Trophoblast cell (in vitro differentiated cells and primary cell): Measurements from ENCODE around the gene CNPPD1.

ENCODE experiments used
- DNase-seq, 2 donors: peaks; one replicate each; pipeline ENCODE4 v3.0.0-alpha.2; 2016
- H2AFZ ChIP-seq: 2 replicates; pipeline ENCODE4 v1.6.1; 2013; ENCODE audit warnings: low read length, moderate library complexity, mild to moderate bottlenecking; ENCODE audit not compliant: insufficient read depth, poor library complexity
- H2AK5ac ChIP-seq: 2 replicates; pipeline ENCODE4 v1.6.1; 2013; ENCODE audit warnings: mild to moderate bottlenecking, low read length
- H2BK120ac ChIP-seq: 2 replicates; pipeline ENCODE4 v1.6.1; 2013; ENCODE audit warnings: low read length, mild to moderate bottlenecking, moderate library complexity; ENCODE audit not compliant: insufficient read depth, poor library complexity
- H2BK12ac ChIP-seq: 2 replicates; pipeline ENCODE4 v1.6.1; 2013; ENCODE audit warnings: mild to moderate bottlenecking, low read length, moderate library complexity
- H2BK5ac ChIP-seq: 2 replicates; pipeline ENCODE4 v1.6.1; 2013; ENCODE audit warnings: low read length, low read depth, moderate library complexity, mild to moderate bottlenecking; ENCODE audit not compliant: poor library complexity
- H3K14ac ChIP-seq: 2 replicates; pipeline ENCODE4 v1.6.1; 2013; ENCODE audit warnings: mild to moderate bottlenecking, low read length
- H3K18ac ChIP-seq: 2 replicates; pipeline ENCODE4 v1.6.1; 2013; ENCODE audit warnings: mild to moderate bottlenecking, low read length
- H3K23ac ChIP-seq: 2 replicates; pipeline ENCODE4 v1.6.1; 2013; ENCODE audit warnings: low read length
- H3K27ac ChIP-seq: 2 replicates; pipeline ENCODE4 v1.5.1; 2013; ENCODE audit warnings: low read depth, mild to moderate bottlenecking, inconsistent platforms, low read length, moderate library complexity
- H3K27me3 ChIP-seq: 2 replicates; pipeline ENCODE4 v1.6.1; 2013; ENCODE audit warnings: inconsistent platforms, mild to moderate bottlenecking, low read length, moderate library complexity; ENCODE audit not compliant: insufficient read depth
- H3K36me3 ChIP-seq, 2 experiments: 1 replicate in 1 of 2; 2 replicates in 1 of 2; pipeline ENCODE4 v1.6.1; 2013; ENCODE audit warnings: low read length in 2 of 2, mild to moderate bottlenecking in 2 of 2, moderate library complexity in 1 of 2; ENCODE audit not compliant: insufficient read depth in 2 of 2, control insufficient read depth in 1 of 2
- H3K4ac ChIP-seq: 2 replicates; pipeline ENCODE4 v1.6.1; 2013; ENCODE audit warnings: low read depth, mild to moderate bottlenecking, low read length, moderate library complexity
- H3K4me1 ChIP-seq, 2 experiments: 1 replicate in 1 of 2; 2 replicates in 1 of 2; pipeline ENCODE4 v1.6.1; 2013; ENCODE audit warnings: low read length in 2 of 2, mild to moderate bottlenecking in 2 of 2, moderate library complexity in 1 of 2; ENCODE audit not compliant: insufficient read depth in 2 of 2, control insufficient read depth in 1 of 2
- H3K4me2 ChIP-seq: 2 replicates; pipeline ENCODE4 v1.6.1; 2013; ENCODE audit warnings: inconsistent platforms, mild to moderate bottlenecking, low read length, moderate library complexity
- H3K4me3 ChIP-seq: 2 replicates; pipeline ENCODE4 v1.5.1; 2013; ENCODE audit warnings: mild to moderate bottlenecking, low read depth, low read length, inconsistent platforms
- H3K79me1 ChIP-seq: one replicate; pipeline ENCODE4 v1.6.1; 2013; ENCODE audit warnings: low read length
- H3K79me2 ChIP-seq: 2 replicates; pipeline ENCODE4 v1.6.1; 2013; ENCODE audit warnings: low read length, mild to moderate bottlenecking; ENCODE audit not compliant: control insufficient read depth, insufficient read depth, poor library complexity
- H3K9ac ChIP-seq: 2 replicates; pipeline ENCODE4 v1.6.1; 2013; ENCODE audit warnings: mild to moderate bottlenecking, low read length
- H3K9me3 ChIP-seq: 2 replicates; pipeline ENCODE4 v1.6.1; 2013; ENCODE audit warnings: low read depth, mild to moderate bottlenecking, control low read depth, inconsistent platforms, low read length; ENCODE audit not compliant: insufficient read depth
- H4K12ac ChIP-seq: 2 replicates; pipeline ENCODE4 v1.6.1; 2013; ENCODE audit warnings: low read depth, mild to moderate bottlenecking, low read length, moderate library complexity
- H4K8ac ChIP-seq: 2 replicates; pipeline ENCODE4 v1.6.1; 2013; ENCODE audit warnings: low read depth, mild to moderate bottlenecking, low read length, moderate library complexity
- H4K91ac ChIP-seq: one replicate; pipeline ENCODE4 v1.6.1; 2013; ENCODE audit warnings: low read depth, mild to moderate bottlenecking, low read length, moderate library complexity
- WGBS: extraction: QIAGEN DNeasy Blood & Tissue Kit; methylation state at CpG from one replicate; pipeline ENCODE4 v1.1.7; 2013; ENCODE audit warnings: missing lambda C conversion rate; ENCODE audit not compliant: insufficient read length, insufficient coverage; ENCODE audit errors: extremely low coverage; 5-methylcytosine and 5-hydroxymethylcytosine counted together

The CNPPD1 gene

GRCh38 chr2:219179601-219180465, 3.1 kb upstream of the CNPPD1 start:
- Histone ChIP-seq H2BK5ac (no peak overlapping the region), H3K9ac (no peak overlapping the region)
- no CpG with 5 or more reads among the region's 9 CpGs for WGBS

GRCh38 chr2:219178377-219179175, 1.9 kb upstream of the CNPPD1 start:
- peaks cover 7% of the 10 kb centered on the region for H3K79me2 ChIP-seq
- H3K27me3 ChIP-seq, result no peaks in the 10 kb centered on the region
- H3K14ac ChIP-seq, result peak overlapping the region; percentile 92
- H3K18ac ChIP-seq, result peak overlapping the region; percentile 92
- H2AFZ ChIP-seq, result peak overlapping the region; percentile 89
- H2BK120ac ChIP-seq, result peak overlapping the region; percentile 65
- H3K9me3 ChIP-seq, result no peaks in the 10 kb centered on the region
- H3K27ac ChIP-seq, result peak overlapping the region; percentile 95
- H3K4me1 ChIP-seq, result peaks cover 3 to 9% of the 10 kb centered on the region in 2 experiments
- no CpG with 5 or more reads among the region's 45 CpGs for WGBS
- H2BK12ac ChIP-seq, result no peak overlapping the region
- DNase-seq, result peak; percentile 7 to 46
- H4K91ac ChIP-seq, result peak overlapping the region; percentile 89
- H4K12ac ChIP-seq, result peak overlapping the region; percentile 22
- peak overlapping the region; percentile 99 for H3K4me3 ChIP-seq
- H4K8ac ChIP-seq, result peak overlapping the region; percentile 92
- peak overlapping the region; percentile 73 for H3K4ac ChIP-seq
- peaks cover 40 to 47% of the 10 kb centered on the region in 2 experiments for H3K36me3 ChIP-seq
- H2BK5ac ChIP-seq, result peak overlapping the region; percentile 71
- H2AK5ac ChIP-seq, result peak overlapping the region; percentile 50
- H3K4me2 ChIP-seq, result peak overlapping the region; percentile 85
- H3K79me1 ChIP-seq, result peaks cover 17% of the 10 kb centered on the region
- H3K9ac ChIP-seq, result peak overlapping the region; percentile 82
- no peak overlapping the region for H3K23ac ChIP-seq

More at GRCh38 chr2:219179601-219180465, 3.1 kb upstream of the CNPPD1 start:
- H3K18ac ChIP-seq, result peak overlapping the region; percentile 21
- no peak overlapping the region for H3K14ac ChIP-seq
- no peak overlapping the region for H2BK12ac ChIP-seq
- peaks cover 7% of the 10 kb centered on the region for H3K79me2 ChIP-seq
- no peak for DNase-seq
- H4K8ac ChIP-seq, result no peak overlapping the region
- peaks cover 3 to 9% of the 10 kb centered on the region in 2 experiments for H3K4me1 ChIP-seq
- no peak overlapping the region for H2BK120ac ChIP-seq
- H2AFZ ChIP-seq, result no peak overlapping the region
- H2AK5ac ChIP-seq, result no peak overlapping the region
- H3K4ac ChIP-seq, result no peak overlapping the region
- H3K27me3 ChIP-seq, result no peaks in the 10 kb centered on the region
- H4K12ac ChIP-seq, result no peak overlapping the region
- H3K4me2 ChIP-seq, result no peak overlapping the region
- H3K23ac ChIP-seq, result no peak overlapping the region
- H4K91ac ChIP-seq, result no peak overlapping the region
- H3K27ac ChIP-seq, result no peak overlapping the region
- peaks cover 39 to 48% of the 10 kb centered on the region in 2 experiments for H3K36me3 ChIP-seq
- H3K9me3 ChIP-seq, result no peaks in the 10 kb centered on the region
- no peak overlapping the region for H3K4me3 ChIP-seq
- H3K79me1 ChIP-seq, result peaks cover 17% of the 10 kb centered on the region

- peak within 1 kb of the TSS; percentile 76 for H3K4ac ChIP-seq
- peak within 1 kb of the TSS; percentile 99 for H3K4me2 ChIP-seq
- WGBS, result no CpG with 5 or more reads among the region's 67 CpGs
- no peak within 1 kb of the TSS for H3K23ac ChIP-seq
- H3K9me3 ChIP-seq, result no peaks in the 10 kb centered on the region
- H2AFZ ChIP-seq, result peak within 1 kb of the TSS; percentile 89
- peak within 1 kb of the TSS; percentile 84 for H4K12ac ChIP-seq
- peak within 1 kb of the TSS; percentile 95 for H3K27ac ChIP-seq
- peak within 1 kb of the TSS; percentile 99 for H3K4me3 ChIP-seq
- peaks cover 7% of the 10 kb centered on the region for H3K79me2 ChIP-seq
- DNase-seq, result peak; percentile 85 to 88
- H4K91ac ChIP-seq, result peak within 1 kb of the TSS; percentile 91
- H3K79me1 ChIP-seq, result peaks cover 17% of the 10 kb centered on the region
- H2BK12ac ChIP-seq, result no peak within 1 kb of the TSS
- peak within 1 kb of the TSS; percentile 98 for H4K8ac ChIP-seq
- peak within 1 kb of the TSS; percentile 50 for H2AK5ac ChIP-seq
- H2BK5ac ChIP-seq, result peak within 1 kb of the TSS; percentile 93
- peaks cover 3 to 9% of the 10 kb centered on the region in 2 experiments for H3K4me1 ChIP-seq
- peak within 1 kb of the TSS; percentile 96 for H3K14ac ChIP-seq
- no peaks in the 10 kb centered on the region for H3K27me3 ChIP-seq
- peak within 1 kb of the TSS; percentile 89 for H3K9ac ChIP-seq
- peak within 1 kb of the TSS; percentile 80 for H2BK120ac ChIP-seq
- H3K18ac ChIP-seq, result peak within 1 kb of the TSS; percentile 92
- H3K36me3 ChIP-seq, result peaks cover 42 to 45% of the 10 kb centered on the region in 2 experiments
Measured at GRCh38 chr2:219177552-219178376, 1.0 kb upstream of the CNPPD1 start, which contains the start of gene RETREG2. TSS of gene RETREG2 (plus strand) at chr2:219178275. CDS start at chr2:219178353, 78 bp downstream.
